Kidney epithelial cell (primary cell): ENCODE data around the gene CTIF. TPM values are rescaled to one million over a fixed set of nuclear protein-coding genes. Genes with fewer than 3 reads are reported as not detected.

ENCODE experiments used
- DNase-seq: peaks from one replicate; pipeline ENCODE4 v3.0.0-alpha.2; 2010; ENCODE audit warnings: low read depth
- H3K27me3 ChIP-seq: 2 replicates; pipeline ENCODE4 v1.6.0; 2011; ENCODE audit warnings: low read length; ENCODE audit not compliant: control insufficient read depth, insufficient read depth
- H3K36me3 ChIP-seq: 2 replicates; pipeline ENCODE4 v1.5.1; 2011; ENCODE audit warnings: low read length; ENCODE audit not compliant: control insufficient read depth, insufficient read depth
- H3K4me3 ChIP-seq: 2 replicates; pipeline ENCODE4 v1.5.1; 2011; ENCODE audit warnings: low read depth, mild to moderate bottlenecking, control low read depth, low read length
- CTCF ChIP-seq: IDR thresholded peaks from 2 replicates; pipeline ENCODE4 v1.5.1; 2011; ENCODE audit warnings: mild to moderate bottlenecking, moderate library complexity, low read length, control low read depth, inconsistent platforms; ENCODE audit not compliant: insufficient read depth, poor library complexity, severe bottlenecking
- total RNA-seq: library from RNA; depleted of rRNA; stranded (reverse); fragments of >200 nt; gene quantifications from 2 replicates; pipeline ENCODE4 v1.2.3, GENCODE V29; 2015

The CTIF gene
- total RNA-seq, 1 donor from 2014 or later, result 24.3 TPM

- TF ChIP-seq CTCF, result no peak
- no peaks in the 10 kb centered on the region for H3K36me3 ChIP-seq
- DNase-seq, result no peak
- no peak overlapping the region for H3K4me3 ChIP-seq
- H3K27me3 ChIP-seq, result no peaks in the 10 kb centered on the region
Measured at GRCh38 chr18:48676346-48676745, 137.5 kb downstream of the CTIF start.

GRCh38 chr18:48676756-48677368 lies 138.0 kb downstream of the CTIF start:
- Histone ChIP-seq H3K36me3 (no peaks in the 10 kb centered on the region), H3K4me3 (no peak overlapping the region), H3K27me3 (no peaks in the 10 kb centered on the region)
- no peak for DNase-seq
- TF ChIP-seq CTCF, result peak; percentile 83

GRCh38 chr18:48678237-48679115 lies 139.6 kb downstream of the CTIF start:
- DNase-seq, result no peak
- Histone ChIP-seq H3K4me3 (no peak overlapping the region), H3K27me3 (no peaks in the 10 kb centered on the region), H3K36me3 (no peaks in the 10 kb centered on the region)
- no peak for TF ChIP-seq CTCF

- H3K4me3 ChIP-seq, result no peak overlapping the region
- TF ChIP-seq CTCF, result no peak
- H3K36me3 ChIP-seq, result no peaks in the 10 kb centered on the region
- H3K27me3 ChIP-seq, result no peaks in the 10 kb centered on the region
- no peak for DNase-seq
Measured at GRCh38 chr18:48679236-48679635, 140.4 kb downstream of the CTIF start.

GRCh38 chr18:48680339-48681250 lies 141.8 kb downstream of the CTIF start:
- TF ChIP-seq CTCF, result no peak
- no peak for DNase-seq

More at GRCh38 chr18:48680339-48681250, 141.8 kb downstream of the CTIF start:
- no peaks in the 10 kb centered on the region for H3K36me3 ChIP-seq
- H3K27me3 ChIP-seq, result no peaks in the 10 kb centered on the region
- no peak overlapping the region for H3K4me3 ChIP-seq
